Measurements from ENCODE around the gene GZMM.

Gene GZMM

GRCh38 chr19:501646-502045 is 42.2 kb upstream of the GZMM start:
- peaks cover 0 to 17% of the 10 kb centered on the region in 2 donors for H3K4me1 ChIP-seq (ENCODE audit: control insufficient read depth in 1 of 2, insufficient read depth in 2 of 2, low read length in 2 of 2)
- no peak overlapping the region for H3K27ac ChIP-seq (ENCODE audit: low read length)
- no peaks in the 10 kb centered on the region for H3K9me3 ChIP-seq (ENCODE audit: control insufficient read depth in 1 of 2, low read length in 2 of 2)
- H3K27me3 ChIP-seq (ENCODE audit: low read depth, low read length): peaks cover 14% of the 10 kb centered on the region
- H3K36me3 ChIP-seq (ENCODE audit: control insufficient read depth in 1 of 2, insufficient read depth in 2 of 2, low read length in 2 of 2): no peaks in the 10 kb centered on the region
- H3K4me3 ChIP-seq (ENCODE audit: low read depth in 1 of 2, low read length in 2 of 2): no peak overlapping the region

GRCh38 chr19:504616-505015 is 39.2 kb upstream of the GZMM start:
- Histone ChIP-seq H3K9me3 (ENCODE audit: control insufficient read depth in 1 of 2, low read length in 2 of 2) (no peaks in the 10 kb centered on the region), H3K27ac (ENCODE audit: low read length) (no peak overlapping the region), H3K4me1 (ENCODE audit: control insufficient read depth in 1 of 2, insufficient read depth in 2 of 2, low read length in 2 of 2) (peaks cover 0 to 17% of the 10 kb centered on the region in 2 donors), H3K27me3 (ENCODE audit: low read depth, low read length) (no peaks in the 10 kb centered on the region), H3K4me3 (ENCODE audit: low read depth in 1 of 2, low read length in 2 of 2) (no peak overlapping the region), H3K36me3 (ENCODE audit: control insufficient read depth in 1 of 2, insufficient read depth in 2 of 2, low read length in 2 of 2) (peaks cover 0 to 3% of the 10 kb centered on the region in 2 donors)

GRCh38 chr19:506404-507285 is 37.2 kb upstream of the GZMM start:
- Histone ChIP-seq H3K9me3 (ENCODE audit: control insufficient read depth in 1 of 2, low read length in 2 of 2) (no peaks in the 10 kb centered on the region), H3K27me3 (ENCODE audit: low read depth, low read length) (no peaks in the 10 kb centered on the region), H3K4me1 (ENCODE audit: control insufficient read depth in 1 of 2, insufficient read depth in 2 of 2, low read length in 2 of 2) (peaks cover 0 to 32% of the 10 kb centered on the region in 2 donors), H3K4me3 (ENCODE audit: low read depth in 1 of 2, low read length in 2 of 2) (peak overlapping the region; percentile 79 to 99), H3K27ac (ENCODE audit: low read length) (peak overlapping the region; percentile 91), H3K36me3 (ENCODE audit: control insufficient read depth in 1 of 2, insufficient read depth in 2 of 2, low read length in 2 of 2) (peaks cover 0 to 6% of the 10 kb centered on the region in 2 donors)

- H3K4me1 ChIP-seq (ENCODE audit: control insufficient read depth in 1 of 2, insufficient read depth in 2 of 2, low read length in 2 of 2): peaks cover 0 to 34% of the 10 kb centered on the region in 2 donors
- H3K9me3 ChIP-seq (ENCODE audit: control insufficient read depth in 1 of 2, low read length in 2 of 2): no peaks in the 10 kb centered on the region
- peak within 1 kb of the TSS; percentile 79 to 99 for H3K4me3 ChIP-seq (ENCODE audit: low read depth in 1 of 2, low read length in 2 of 2)
- H3K27ac ChIP-seq (ENCODE audit: low read length): peak within 1 kb of the TSS; percentile 91
- peaks cover 0 to 6% of the 10 kb centered on the region in 2 donors for H3K36me3 ChIP-seq (ENCODE audit: control insufficient read depth in 1 of 2, insufficient read depth in 2 of 2, low read length in 2 of 2)
- H3K27me3 ChIP-seq (ENCODE audit: low read depth, low read length): no peaks in the 10 kb centered on the region
Measured at GRCh38 chr19:507286-508203, 36.3 kb upstream of the GZMM start, which contains the start of gene TPGS1. Gene TPGS1 (plus strand): TSS chr19:507497. CDS start chr19:507507, 10 bp downstream.

GRCh38 chr19:508204-509150 is 35.4 kb upstream of the GZMM start:
- Histone ChIP-seq H3K4me3 (ENCODE audit: low read depth in 1 of 2, low read length in 2 of 2) (peak overlapping the region; percentile 79 to 99), H3K27me3 (ENCODE audit: low read depth, low read length) (no peaks in the 10 kb centered on the region), H3K4me1 (ENCODE audit: control insufficient read depth in 1 of 2, insufficient read depth in 2 of 2, low read length in 2 of 2) (peaks cover 0 to 40% of the 10 kb centered on the region in 2 donors), H3K36me3 (ENCODE audit: control insufficient read depth in 1 of 2, insufficient read depth in 2 of 2, low read length in 2 of 2) (peaks cover 0 to 6% of the 10 kb centered on the region in 2 donors), H3K27ac (ENCODE audit: low read length) (no peak overlapping the region), H3K9me3 (ENCODE audit: control insufficient read depth in 1 of 2, low read length in 2 of 2) (no peaks in the 10 kb centered on the region)

GRCh38 chr19:510606-511100 is 33.2 kb upstream of the GZMM start:
- Histone ChIP-seq H3K36me3 (ENCODE audit: control insufficient read depth in 1 of 2, insufficient read depth in 2 of 2, low read length in 2 of 2) (peaks cover 0 to 6% of the 10 kb centered on the region in 2 donors), H3K4me1 (ENCODE audit: control insufficient read depth in 1 of 2, insufficient read depth in 2 of 2, low read length in 2 of 2) (peaks cover 0 to 40% of the 10 kb centered on the region in 2 donors), H3K4me3 (ENCODE audit: low read depth in 1 of 2, low read length in 2 of 2) (peak overlapping the region; percentile 29 to 30), H3K9me3 (ENCODE audit: control insufficient read depth in 1 of 2, low read length in 2 of 2) (no peaks in the 10 kb centered on the region), H3K27me3 (ENCODE audit: low read depth, low read length) (no peaks in the 10 kb centered on the region), H3K27ac (ENCODE audit: low read length) (peak overlapping the region; percentile 79)

- H3K9me3 ChIP-seq (ENCODE audit: control insufficient read depth in 1 of 2, low read length in 2 of 2): no peaks in the 10 kb centered on the region
- H3K27me3 ChIP-seq (ENCODE audit: low read depth, low read length): no peaks in the 10 kb centered on the region
- H3K27ac ChIP-seq (ENCODE audit: low read length): peak overlapping the region; percentile 79
- H3K4me1 ChIP-seq (ENCODE audit: control insufficient read depth in 1 of 2, insufficient read depth in 2 of 2, low read length in 2 of 2): peaks cover 0 to 38% of the 10 kb centered on the region in 2 donors
- peak overlapping the region; percentile 29 to 30 for H3K4me3 ChIP-seq (ENCODE audit: low read depth in 1 of 2, low read length in 2 of 2)
- peaks cover 0 to 6% of the 10 kb centered on the region in 2 donors for H3K36me3 ChIP-seq (ENCODE audit: control insufficient read depth in 1 of 2, insufficient read depth in 2 of 2, low read length in 2 of 2)
Measured at GRCh38 chr19:511101-511851, 32.6 kb upstream of the GZMM start.

- Histone ChIP-seq H3K9me3 (ENCODE audit: control insufficient read depth in 1 of 2, low read length in 2 of 2) (no peaks in the 10 kb centered on the region), H3K27ac (ENCODE audit: low read length) (no peak overlapping the region), H3K36me3 (ENCODE audit: control insufficient read depth in 1 of 2, insufficient read depth in 2 of 2, low read length in 2 of 2) (peaks cover 0 to 6% of the 10 kb centered on the region in 2 donors), H3K27me3 (ENCODE audit: low read depth, low read length) (no peaks in the 10 kb centered on the region), H3K4me1 (ENCODE audit: control insufficient read depth in 1 of 2, insufficient read depth in 2 of 2, low read length in 2 of 2) (peaks cover 0 to 36% of the 10 kb centered on the region in 2 donors), H3K4me3 (ENCODE audit: low read depth in 1 of 2, low read length in 2 of 2) (no peak overlapping the region)
Measured at GRCh38 chr19:512547-513365, 31.1 kb upstream of the GZMM start.

GRCh38 chr19:513368-514165 is 30.3 kb upstream of the GZMM start:
- Histone ChIP-seq H3K4me3 (ENCODE audit: low read depth in 1 of 2, low read length in 2 of 2) (no peak overlapping the region), H3K36me3 (ENCODE audit: control insufficient read depth in 1 of 2, insufficient read depth in 2 of 2, low read length in 2 of 2) (peaks cover 0 to 6% of the 10 kb centered on the region in 2 donors), H3K27me3 (ENCODE audit: low read depth, low read length) (no peaks in the 10 kb centered on the region), H3K9me3 (ENCODE audit: control insufficient read depth in 1 of 2, low read length in 2 of 2) (no peaks in the 10 kb centered on the region), H3K4me1 (ENCODE audit: control insufficient read depth in 1 of 2, insufficient read depth in 2 of 2, low read length in 2 of 2) (peaks cover 0 to 28% of the 10 kb centered on the region in 2 donors), H3K27ac (ENCODE audit: low read length) (no peak overlapping the region)
